ENCODE measurements around the gene SPSB2. TPM values are rescaled to one million over a fixed set of nuclear protein-coding genes. Genes with fewer than 3 reads are reported as not detected.
A peak's percentile ranks its signal among the peaks of the same experiment; 100 is the strongest.

Gene SPSB2
- total and polyA plus RNA-seq, 7 experiments from 2014 or later = 5.1 to 20.2 (median 11.2) TPM

GRCh38 chr12:6834873-6835272, 38.2 kb downstream of the SPSB2 start:
- intact Hi-C loops (cut with micrococcal nuclease) = loop anchor here (1.0 kb wide), 5 partner anchors 16 to 218 kb away; partner anchors contain the start of genes CDCA3 (in 1 of the 2) and MLF2 (in 1 of the 2)
- ChIA-PET POLR2A (interaction anchor here (0.6 to 13.2 kb wide), 6 partner anchors 10 to 222 kb away, joined by 3 to 91 read pairs (median 5); partner anchors contain the start of genes CDCA3, MLF2 and USP5), CTCF (interaction anchor here (0.6 to 5.6 kb wide), 20 partner anchors 9 to 431 kb away, joined by 3 to 38 read pairs (median 4); partner anchors contain the start of genes CD4, CDCA3, COPS7A and MLF2)
- no peaks in the 10 kb centered on the region for H3K36me3 ChIP-seq (ENCODE audit: control insufficient read depth in 2 of 3, insufficient read depth in 3 of 3, low read length in 3 of 3)
- Mint-ChIP-seq H3K27me3 (peaks cover 0 to 21% (median 0%) of the 10 kb centered on the region in 5 donors), H3K4me3 (no peak overlapping the region), H3K4me1 (peaks cover 0 to 7% (median 5%) of the 10 kb centered on the region in 7 donors), H3K36me3 (peaks cover 0 to 4% (median 0%) of the 10 kb centered on the region in 5 donors), H3K27ac (peak overlapping the region in 1 of 9 donors; percentile 16), H3K9me3 (no peaks in the 10 kb centered on the region)
- no peak overlapping the region for H3K27ac ChIP-seq (ENCODE audit: low read depth, low read length)
- H3K4me3 ChIP-seq (ENCODE audit: low read length) = no peak overlapping the region
- ATAC-seq = no peak
- DNase-seq = no peak
- peaks cover 0 to 4% of the 10 kb centered on the region in 2 donors for H3K4me1 ChIP-seq (ENCODE audit: control insufficient read depth in 2 of 2, insufficient read depth in 2 of 2, low read length in 2 of 2)
- H3K9me3 ChIP-seq (ENCODE audit: control insufficient read depth in 2 of 3, low read length in 3 of 3) = no peaks in the 10 kb centered on the region
- H3K27me3 ChIP-seq (ENCODE audit: control insufficient read depth in 2 of 2, insufficient read depth in 2 of 2, low read length in 2 of 2) = no peaks in the 10 kb centered on the region

- H3K4me3 Mint-ChIP-seq = no peak overlapping the region
- Histone ChIP-seq H3K36me3 (ENCODE audit: control insufficient read depth in 2 of 3, insufficient read depth in 3 of 3, low read length in 3 of 3) (no peaks in the 10 kb centered on the region), H3K9me3 (ENCODE audit: control insufficient read depth in 2 of 3, low read length in 3 of 3) (no peaks in the 10 kb centered on the region), H3K27me3 (ENCODE audit: control insufficient read depth in 2 of 2, insufficient read depth in 2 of 2, low read length in 2 of 2) (peaks cover 0 to 4% of the 10 kb centered on the region in 2 donors), H3K4me3 (ENCODE audit: low read length) (no peak overlapping the region), H3K27ac (ENCODE audit: low read depth, low read length) (no peak overlapping the region), H3K4me1 (ENCODE audit: control insufficient read depth in 2 of 2, insufficient read depth in 2 of 2, low read length in 2 of 2) (peaks cover 0 to 4% of the 10 kb centered on the region in 2 donors)
- H3K27me3 Mint-ChIP-seq = peaks cover 0 to 26% (median 0%) of the 10 kb centered on the region in 5 donors
- no peaks in the 10 kb centered on the region for H3K9me3 Mint-ChIP-seq
- ChIA-PET POLR2A (interaction anchor here (0.5 to 13.2 kb wide), 7 partner anchors 9 to 173 kb away, joined by 3 to 91 read pairs (median 3); partner anchors contain the start of genes CDCA3, MLF2 and USP5), CTCF (interaction anchor here (0.6 to 5.6 kb wide), 21 partner anchors 10 to 431 kb away, joined by 3 to 38 read pairs (median 4); partner anchors contain the start of genes CD4, CDCA3, COPS7A and MLF2)
- H3K27ac Mint-ChIP-seq = no peak overlapping the region
- DNase-seq (no peak), ATAC-seq (no peak)
- intact Hi-C loops (cut with micrococcal nuclease) = no loop called here
- peaks cover 0 to 12% (median 8%) of the 10 kb centered on the region in 7 donors for H3K4me1 Mint-ChIP-seq
- H3K36me3 Mint-ChIP-seq = peaks cover 0 to 4% (median 0%) of the 10 kb centered on the region in 5 donors
Measured at GRCh38 chr12:6834254-6834653, 38.8 kb downstream of the SPSB2 start.

DNA sequence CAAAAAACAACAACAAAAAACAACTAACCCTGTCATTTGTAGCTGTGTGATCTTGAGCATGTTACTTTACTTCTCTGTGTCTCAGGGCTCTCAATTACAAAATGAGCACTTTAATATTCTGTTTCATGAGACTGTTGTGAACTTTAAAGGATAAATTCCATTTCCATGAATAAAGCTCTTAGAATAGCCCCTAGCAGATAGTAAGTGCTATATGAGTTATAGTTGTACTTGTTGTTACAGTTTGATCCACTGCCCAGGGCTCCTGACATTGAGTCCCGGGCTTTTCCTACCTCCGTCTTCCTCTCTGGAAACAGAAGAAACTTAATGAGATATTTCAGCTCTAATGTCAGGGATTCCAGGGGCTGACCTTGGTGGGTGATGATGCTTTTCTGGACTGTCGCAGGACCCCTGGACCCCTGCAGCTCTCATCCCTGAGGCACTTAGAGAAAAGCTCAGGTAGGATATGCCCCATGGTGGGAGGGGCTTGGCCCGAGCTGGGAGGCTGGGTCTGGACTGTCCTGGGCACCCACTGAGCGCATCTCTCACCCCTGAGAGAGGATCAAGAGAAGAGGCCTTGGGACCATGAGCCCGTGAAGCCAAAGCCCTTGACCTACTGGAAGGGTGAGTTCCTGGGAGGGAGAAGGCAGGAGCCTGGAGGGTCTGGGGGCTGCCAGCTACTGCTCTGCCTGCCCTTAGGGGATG, 39.8 kb downstream of the SPSB2 start:
- intact Hi-C loops (cut with micrococcal nuclease) = no loop called here
- H3K4me1 Mint-ChIP-seq = peaks cover 0 to 16% (median 12%) of the 10 kb centered on the region in 7 donors
- no peak overlapping the region for H3K4me3 Mint-ChIP-seq
- H3K36me3 Mint-ChIP-seq = peaks cover 0 to 4% (median 0%) of the 10 kb centered on the region in 5 donors
- Histone ChIP-seq H3K9me3 (ENCODE audit: control insufficient read depth in 2 of 3, low read length in 3 of 3) (no peaks in the 10 kb centered on the region), H3K4me1 (ENCODE audit: control insufficient read depth in 2 of 2, insufficient read depth in 2 of 2, low read length in 2 of 2) (peaks cover 0 to 4% of the 10 kb centered on the region in 2 donors), H3K27me3 (ENCODE audit: control insufficient read depth in 2 of 2, insufficient read depth in 2 of 2, low read length in 2 of 2) (peaks cover 0 to 4% of the 10 kb centered on the region in 2 donors), H3K4me3 (ENCODE audit: low read length) (no peak overlapping the region), H3K36me3 (ENCODE audit: control insufficient read depth in 2 of 3, insufficient read depth in 3 of 3, low read length in 3 of 3) (no peaks in the 10 kb centered on the region), H3K27ac (ENCODE audit: low read depth, low read length) (no peak overlapping the region)
- H3K9me3 Mint-ChIP-seq = no peaks in the 10 kb centered on the region
- POLR2A ChIA-PET = interaction anchor here (0.7 to 13.2 kb wide), 5 partner anchors 8 to 172 kb away, joined by 3 to 91 read pairs (median 4); partner anchors contain the start of genes CDCA3, GPR162, MLF2 and USP5
- H3K27me3 Mint-ChIP-seq = peaks cover 0 to 32% (median 0%) of the 10 kb centered on the region in 5 donors
- ATAC-seq = no peak
- H3K27ac Mint-ChIP-seq = no peak overlapping the region
- no peak for DNase-seq
- CTCF ChIA-PET = interaction anchor here (0.9 to 5.6 kb wide), 11 partner anchors 9 to 211 kb away, joined by 3 to 38 read pairs (median 4); partner anchors contain the start of genes CD4, CDCA3, MLF2 and PTMS

- intact Hi-C loops (cut with micrococcal nuclease) = no loop called here
- no peak overlapping the region for H3K4me3 Mint-ChIP-seq
Measured at GRCh38 chr12:6832125-6832524, 41.0 kb downstream of the SPSB2 start.

GRCh38 chr12:6831450-6831995, 41.6 kb downstream of the SPSB2 start:
- H3K27ac Mint-ChIP-seq = no peak overlapping the region
- peaks cover 0 to 4% (median 0%) of the 10 kb centered on the region in 5 donors for H3K36me3 Mint-ChIP-seq
- no peak overlapping the region for H3K4me3 ChIP-seq (ENCODE audit: low read length)
- H3K36me3 ChIP-seq (ENCODE audit: control insufficient read depth in 2 of 3, insufficient read depth in 3 of 3, low read length in 3 of 3) = no peaks in the 10 kb centered on the region
- peaks cover 0 to 41% (median 6%) of the 10 kb centered on the region in 5 donors for H3K27me3 Mint-ChIP-seq
- peaks cover 0 to 2% (median 0%) of the 10 kb centered on the region in 11 donors for H3K9me3 Mint-ChIP-seq
- H3K4me3 Mint-ChIP-seq = peak overlapping the region in 2 of 10 donors; percentile 94 to 98
- POLR2A ChIA-PET = interaction anchor here (1.3 to 13.2 kb wide), 3 partner anchors 21 to 182 kb away, joined by 3 to 91 read pairs (median 39); partner anchors contain the start of genes CDCA3, MLF2 and USP5
- H3K9me3 ChIP-seq (ENCODE audit: control insufficient read depth in 2 of 3, low read length in 3 of 3) = no peaks in the 10 kb centered on the region
- peaks cover 0 to 4% of the 10 kb centered on the region in 2 donors for H3K27me3 ChIP-seq (ENCODE audit: control insufficient read depth in 2 of 2, insufficient read depth in 2 of 2, low read length in 2 of 2)
- no peak overlapping the region for H3K27ac ChIP-seq (ENCODE audit: low read depth, low read length)
- peaks cover 9 to 29% (median 23%) of the 10 kb centered on the region in 7 donors for H3K4me1 Mint-ChIP-seq
- peaks cover 4% of the 10 kb centered on the region in 2 donors for H3K4me1 ChIP-seq (ENCODE audit: control insufficient read depth in 2 of 2, insufficient read depth in 2 of 2, low read length in 2 of 2)
- intact Hi-C loops (cut with micrococcal nuclease) = no loop called here
- DNase-seq = no peak
- no peak for ATAC-seq
- CTCF ChIA-PET = interaction anchor here (0.8 to 1.1 kb wide), 2 partner anchors 8 to 79 kb away, joined by 3 read pairs; no protein-coding TSS in a partner anchor

More at GRCh38 chr12:6832125-6832524, 41.0 kb downstream of the SPSB2 start:
- Histone ChIP-seq H3K4me1 (ENCODE audit: control insufficient read depth in 2 of 2, insufficient read depth in 2 of 2, low read length in 2 of 2) (peaks cover 4% of the 10 kb centered on the region in 2 donors), H3K27me3 (ENCODE audit: control insufficient read depth in 2 of 2, insufficient read depth in 2 of 2, low read length in 2 of 2) (peaks cover 0 to 4% of the 10 kb centered on the region in 2 donors), H3K9me3 (ENCODE audit: control insufficient read depth in 2 of 3, low read length in 3 of 3) (no peaks in the 10 kb centered on the region), H3K36me3 (ENCODE audit: control insufficient read depth in 2 of 3, insufficient read depth in 3 of 3, low read length in 3 of 3) (no peaks in the 10 kb centered on the region), H3K27ac (ENCODE audit: low read depth, low read length) (no peak overlapping the region), H3K4me3 (ENCODE audit: low read length) (no peak overlapping the region)
- Mint-ChIP-seq H3K4me1 (peaks cover 4 to 28% (median 22%) of the 10 kb centered on the region in 7 donors), H3K27ac (no peak overlapping the region), H3K9me3 (peaks cover 0 to 2% (median 0%) of the 10 kb centered on the region in 11 donors), H3K27me3 (peaks cover 0 to 40% (median 5%) of the 10 kb centered on the region in 5 donors), H3K36me3 (peaks cover 0 to 4% (median 0%) of the 10 kb centered on the region in 5 donors)
- ATAC-seq = no peak
- DNase-seq = no peak
- ChIA-PET CTCF (interaction anchor here (0.9 to 5.6 kb wide), 2 partner anchors 78 to 114 kb away, joined by 3 to 38 read pairs; partner anchors contain the start of gene MLF2), POLR2A (interaction anchor here (0.6 to 13.2 kb wide), 5 partner anchors 11 to 201 kb away, joined by 3 to 91 read pairs (median 3); partner anchors contain the start of genes CDCA3, GPR162, MLF2 and USP5)

- ATAC-seq = no peak
- Histone ChIP-seq H3K4me1 (ENCODE audit: control insufficient read depth in 2 of 2, insufficient read depth in 2 of 2, low read length in 2 of 2) (peaks cover 3 to 4% of the 10 kb centered on the region in 2 donors), H3K27me3 (ENCODE audit: control insufficient read depth in 2 of 2, insufficient read depth in 2 of 2, low read length in 2 of 2) (peaks cover 0 to 4% of the 10 kb centered on the region in 2 donors), H3K36me3 (ENCODE audit: control insufficient read depth in 2 of 3, insufficient read depth in 3 of 3, low read length in 3 of 3) (no peaks in the 10 kb centered on the region), H3K9me3 (ENCODE audit: control insufficient read depth in 2 of 3, low read length in 3 of 3) (no peaks in the 10 kb centered on the region), H3K4me3 (ENCODE audit: low read length) (no peak overlapping the region), H3K27ac (ENCODE audit: low read depth, low read length) (no peak overlapping the region)
- CTCF ChIA-PET = interaction anchor here (0.6 to 1.1 kb wide), 5 partner anchors 8 to 266 kb away, joined by 3 to 4 read pairs (median 3); partner anchors contain the start of gene MLF2
- H3K36me3 Mint-ChIP-seq = peaks cover 0 to 4% (median 0%) of the 10 kb centered on the region in 5 donors
- peaks cover 0 to 45% (median 6%) of the 10 kb centered on the region in 5 donors for H3K27me3 Mint-ChIP-seq
- peaks cover 9 to 29% (median 23%) of the 10 kb centered on the region in 7 donors for H3K4me1 Mint-ChIP-seq
- H3K27ac Mint-ChIP-seq = peak overlapping the region in 3 of 9 donors; percentile 29 to 57 (median 40)
- intact Hi-C loops (cut with micrococcal nuclease) = no loop called here
- DNase-seq = no peak
- H3K4me3 Mint-ChIP-seq = peak overlapping the region in 9 of 10 donors; percentile 0 to 98 (median 34)
- POLR2A ChIA-PET = interaction anchor here (0.6 to 13.2 kb wide), 6 partner anchors 21 to 204 kb away, joined by 3 to 91 read pairs (median 6); partner anchors contain the start of genes CDCA3, MLF2 and USP5
- H3K9me3 Mint-ChIP-seq = peaks cover 0 to 2% (median 0%) of the 10 kb centered on the region in 11 donors
Measured at GRCh38 chr12:6830999-6831398, 42.1 kb downstream of the SPSB2 start.

Measured in naive thymus-derived CD4-positive, alpha-beta T cell (primary cell).